WTC11 (cell line): ENCODE measurements around the gene DTNA. TPM values are rescaled to one million over a fixed set of nuclear protein-coding genes. Genes with fewer than 3 reads are reported as not detected.

Experiments used
- ATAC-seq: fragments of 200-7000 bp; cut with Tn5 transposase; 2 replicates; pipeline ENCODE4 v1.10.0; 2021; ENCODE audit warnings: mild to moderate bottlenecking, moderate library complexity
- CTCF ChIA-PET: fragments of 300-600 bp; sonication (Branson Sonifier 250); formaldehyde crosslinking; loops from one replicate; lab custom pipeline; 2021; ENCODE audit warnings: antibody characterized with exemption; lab: Charles Lee
- POLR2A ChIA-PET: fragments of 350-600 bp; sonication (Branson Sonifier 250); formaldehyde crosslinking; loops from one replicate; lab custom pipeline; 2021; ENCODE audit warnings: antibody characterized with exemption; lab: Charles Lee
- DNase-seq: peaks from one replicate; pipeline ENCODE4 v3.0.0; 2021; ENCODE audit warnings: low spot score
- H3K27ac Mint-ChIP-seq: 2 replicates; pipeline ENCODE4 v1.8.0; 2021; ENCODE audit warnings: mixed read lengths
- H3K27me3 Mint-ChIP-seq: 2 replicates; pipeline ENCODE4 v1.8.0; 2021; ENCODE audit warnings: low read depth, mild to moderate bottlenecking, moderate library complexity, mixed read lengths
- H3K36me3 Mint-ChIP-seq: 2 replicates; pipeline ENCODE4 v1.8.0; 2021; ENCODE audit warnings: mixed read lengths
- H3K4me1 Mint-ChIP-seq: 2 replicates; pipeline ENCODE4 v1.8.0; 2022; ENCODE audit warnings: mixed read lengths
- H3K4me3 Mint-ChIP-seq: 2 replicates; pipeline ENCODE4 v1.8.0; 2021; ENCODE audit warnings: mild to moderate bottlenecking, moderate library complexity, mixed read lengths
- H3K9me3 Mint-ChIP-seq: 2 replicates; pipeline ENCODE4 v1.8.0; 2021; ENCODE audit warnings: mixed read lengths
- CBFB ChIP-seq: sonication (generic); formaldehyde crosslinking; IDR thresholded peaks from 2 replicates; pipeline ENCODE4 v1.8.1; 2022; ENCODE audit warnings: mild to moderate bottlenecking, low read depth, missing genetic modification reagents
- ELF4 ChIP-seq: sonication (generic); formaldehyde crosslinking; IDR thresholded peaks from 2 replicates; pipeline ENCODE4 v1.8.1; 2022; ENCODE audit warnings: low read depth, mild to moderate bottlenecking, moderate library complexity, missing genetic modification reagents
- FOXP4 ChIP-seq: sonication (generic); formaldehyde crosslinking; IDR thresholded peaks from 2 replicates; pipeline ENCODE4 v1.8.0; 2022; ENCODE audit warnings: mild to moderate bottlenecking, missing genetic modification reagents
- GRHL2 ChIP-seq: fragments of 250-450 bp; sonication (Bioruptor Pico); IDR thresholded peaks from 2 replicates; pipeline ENCODE4 v1.8.0; 2022; ENCODE audit warnings: mild to moderate bottlenecking, moderate library complexity; ENCODE audit not compliant: insufficient replicate concordance, severe bottlenecking
- HMGA2 ChIP-seq: fragments of 250-450 bp; sonication (Bioruptor Pico); IDR thresholded peaks from 2 replicates; pipeline ENCODE4 v1.4.0; 2021; ENCODE audit warnings: mild to moderate bottlenecking, moderate library complexity
- MAX ChIP-seq: sonication (generic); formaldehyde crosslinking; IDR thresholded peaks from 2 replicates; pipeline ENCODE4 v1.8.0; 2022; ENCODE audit warnings: mild to moderate bottlenecking, missing genetic modification reagents
- MYBL2 ChIP-seq: sonication (generic); formaldehyde crosslinking; IDR thresholded peaks from 2 replicates; pipeline ENCODE4 v1.8.1; 2023; ENCODE audit warnings: mild to moderate bottlenecking, moderate library complexity, missing genetic modification reagents
- NFATC4 ChIP-seq: fragments of 250-450 bp; sonication (Bioruptor Pico); IDR thresholded peaks from 2 replicates; pipeline ENCODE4 v1.9.0; 2021; ENCODE audit warnings: mild to moderate bottlenecking
- SMAD4 ChIP-seq: sonication (generic); formaldehyde crosslinking; IDR thresholded peaks from 2 replicates; pipeline ENCODE4 v1.8.0; 2022; ENCODE audit warnings: mild to moderate bottlenecking, missing genetic modification reagents
- SP1 ChIP-seq: sonication (generic); formaldehyde crosslinking; conservative IDR thresholded peaks from 2 replicates; pipeline ENCODE4 v1.8.1; 2022; ENCODE audit warnings: missing genetic modification reagents
- STAT6 ChIP-seq: sonication (generic); formaldehyde crosslinking; conservative IDR thresholded peaks from 2 replicates; pipeline ENCODE4 v1.8.1; 2023; ENCODE audit warnings: mild to moderate bottlenecking, low read depth, missing genetic modification reagents, moderate library complexity
- ZBTB21 ChIP-seq: sonication (generic); formaldehyde crosslinking; IDR thresholded peaks from 2 replicates; pipeline ENCODE4 v1.8.1; 2023; ENCODE audit warnings: mild to moderate bottlenecking, missing genetic modification reagents, borderline replicate concordance
- ZNF121 ChIP-seq: sonication (generic); formaldehyde crosslinking; IDR thresholded peaks from 2 replicates; pipeline ENCODE4 v1.8.0; 2023; ENCODE audit warnings: missing genetic modification reagents
- ZNF423 ChIP-seq: fragments of 250-450 bp; sonication (Bioruptor Pico); IDR thresholded peaks from 2 replicates; pipeline ENCODE4 v2.1.2; 2022; ENCODE audit warnings: mild to moderate bottlenecking, moderate library complexity
- total RNA-seq: library from RNA; stranded (reverse); gene quantifications from 3 replicates; pipeline ENCODE4 v1.2.3, GENCODE V29; 2021
- TF ChIP-seq, protein P1 (sequence below): fragments of 250-450 bp; sonication (Bioruptor Pico); IDR thresholded peaks from 2 replicates; pipeline ENCODE4 v1.9.0; 2021; ENCODE audit warnings: mild to moderate bottlenecking
- TF ChIP-seq, protein P2 (sequence below): sonication (generic); formaldehyde crosslinking; IDR thresholded peaks from 2 replicates; pipeline ENCODE4 v1.8.1; 2022; ENCODE audit warnings: mild to moderate bottlenecking, missing genetic modification reagents, moderate library complexity, borderline replicate concordance
- TF ChIP-seq, protein P3 (sequence below): sonication (generic); formaldehyde crosslinking; IDR thresholded peaks from 2 replicates; pipeline ENCODE4 v1.8.0; 2023; ENCODE audit warnings: mild to moderate bottlenecking, missing genetic modification reagents
- TF ChIP-seq, protein P4 (sequence below): fragments of 250-450 bp; sonication (Bioruptor Pico); IDR thresholded peaks from 2 replicates; pipeline ENCODE4 v1.9.0; 2021; ENCODE audit warnings: mild to moderate bottlenecking

Gene DTNA
- total RNA-seq, 1 experiment from 2014 or later = 16.1 TPM

- CTCF ChIA-PET = interaction anchor here (1.5 kb wide), 1 partner anchor 40 kb away, joined by 6 read pairs; no protein-coding TSS in a partner anchor
- H3K27me3 Mint-ChIP-seq = no peaks in the 10 kb centered on the region
- TF ChIP-seq ZBTB21 (CRISPR knock-in tag) (no peak), ZNF423 (CRISPR knock-in tag) (no peak), GRHL2 (no peak), MAX (CRISPR knock-in tag) (no peak)
- TF ChIP-seq, protein P1, sequence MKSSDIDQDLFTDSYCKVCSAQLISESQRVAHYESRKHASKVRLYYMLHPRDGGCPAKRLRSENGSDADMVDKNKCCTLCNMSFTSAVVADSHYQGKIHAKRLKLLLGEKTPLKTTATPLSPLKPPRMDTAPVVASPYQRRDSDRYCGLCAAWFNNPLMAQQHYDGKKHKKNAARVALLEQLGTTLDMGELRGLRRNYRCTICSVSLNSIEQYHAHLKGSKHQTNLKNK (CRISPR knock-in tag) = no peak
- TF ChIP-seq, protein P2, sequence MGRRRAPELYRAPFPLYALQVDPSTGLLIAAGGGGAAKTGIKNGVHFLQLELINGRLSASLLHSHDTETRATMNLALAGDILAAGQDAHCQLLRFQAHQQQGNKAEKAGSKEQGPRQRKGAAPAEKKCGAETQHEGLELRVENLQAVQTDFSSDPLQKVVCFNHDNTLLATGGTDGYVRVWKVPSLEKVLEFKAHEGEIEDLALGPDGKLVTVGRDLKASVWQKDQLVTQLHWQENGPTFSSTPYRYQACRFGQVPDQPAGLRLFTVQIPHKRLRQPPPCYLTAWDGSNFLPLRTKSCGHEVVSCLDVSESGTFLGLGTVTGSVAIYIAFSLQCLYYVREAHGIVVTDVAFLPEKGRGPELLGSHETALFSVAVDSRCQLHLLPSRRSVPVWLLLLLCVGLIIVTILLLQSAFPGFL (CRISPR knock-in tag) = no peak
- TF ChIP-seq, protein P3, sequence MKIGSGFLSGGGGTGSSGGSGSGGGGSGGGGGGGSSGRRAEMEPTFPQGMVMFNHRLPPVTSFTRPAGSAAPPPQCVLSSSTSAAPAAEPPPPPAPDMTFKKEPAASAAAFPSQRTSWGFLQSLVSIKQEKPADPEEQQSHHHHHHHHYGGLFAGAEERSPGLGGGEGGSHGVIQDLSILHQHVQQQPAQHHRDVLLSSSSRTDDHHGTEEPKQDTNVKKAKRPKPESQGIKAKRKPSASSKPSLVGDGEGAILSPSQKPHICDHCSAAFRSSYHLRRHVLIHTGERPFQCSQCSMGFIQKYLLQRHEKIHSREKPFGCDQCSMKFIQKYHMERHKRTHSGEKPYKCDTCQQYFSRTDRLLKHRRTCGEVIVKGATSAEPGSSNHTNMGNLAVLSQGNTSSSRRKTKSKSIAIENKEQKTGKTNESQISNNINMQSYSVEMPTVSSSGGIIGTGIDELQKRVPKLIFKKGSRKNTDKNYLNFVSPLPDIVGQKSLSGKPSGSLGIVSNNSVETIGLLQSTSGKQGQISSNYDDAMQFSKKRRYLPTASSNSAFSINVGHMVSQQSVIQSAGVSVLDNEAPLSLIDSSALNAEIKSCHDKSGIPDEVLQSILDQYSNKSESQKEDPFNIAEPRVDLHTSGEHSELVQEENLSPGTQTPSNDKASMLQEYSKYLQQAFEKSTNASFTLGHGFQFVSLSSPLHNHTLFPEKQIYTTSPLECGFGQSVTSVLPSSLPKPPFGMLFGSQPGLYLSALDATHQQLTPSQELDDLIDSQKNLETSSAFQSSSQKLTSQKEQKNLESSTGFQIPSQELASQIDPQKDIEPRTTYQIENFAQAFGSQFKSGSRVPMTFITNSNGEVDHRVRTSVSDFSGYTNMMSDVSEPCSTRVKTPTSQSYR = no peak
- TF ChIP-seq, protein P4, sequence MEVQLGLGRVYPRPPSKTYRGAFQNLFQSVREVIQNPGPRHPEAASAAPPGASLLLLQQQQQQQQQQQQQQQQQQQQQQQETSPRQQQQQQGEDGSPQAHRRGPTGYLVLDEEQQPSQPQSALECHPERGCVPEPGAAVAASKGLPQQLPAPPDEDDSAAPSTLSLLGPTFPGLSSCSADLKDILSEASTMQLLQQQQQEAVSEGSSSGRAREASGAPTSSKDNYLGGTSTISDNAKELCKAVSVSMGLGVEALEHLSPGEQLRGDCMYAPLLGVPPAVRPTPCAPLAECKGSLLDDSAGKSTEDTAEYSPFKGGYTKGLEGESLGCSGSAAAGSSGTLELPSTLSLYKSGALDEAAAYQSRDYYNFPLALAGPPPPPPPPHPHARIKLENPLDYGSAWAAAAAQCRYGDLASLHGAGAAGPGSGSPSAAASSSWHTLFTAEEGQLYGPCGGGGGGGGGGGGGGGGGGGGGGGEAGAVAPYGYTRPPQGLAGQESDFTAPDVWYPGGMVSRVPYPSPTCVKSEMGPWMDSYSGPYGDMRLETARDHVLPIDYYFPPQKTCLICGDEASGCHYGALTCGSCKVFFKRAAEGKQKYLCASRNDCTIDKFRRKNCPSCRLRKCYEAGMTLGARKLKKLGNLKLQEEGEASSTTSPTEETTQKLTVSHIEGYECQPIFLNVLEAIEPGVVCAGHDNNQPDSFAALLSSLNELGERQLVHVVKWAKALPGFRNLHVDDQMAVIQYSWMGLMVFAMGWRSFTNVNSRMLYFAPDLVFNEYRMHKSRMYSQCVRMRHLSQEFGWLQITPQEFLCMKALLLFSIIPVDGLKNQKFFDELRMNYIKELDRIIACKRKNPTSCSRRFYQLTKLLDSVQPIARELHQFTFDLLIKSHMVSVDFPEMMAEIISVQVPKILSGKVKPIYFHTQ (CRISPR knock-in tag) = no peak
- TF ChIP-seq, all 79 proteins: peak for 0
- Mint-ChIP-seq H3K27ac (no peak overlapping the region), H3K36me3 (peaks cover 15% of the 10 kb centered on the region), H3K4me1 (peaks cover 19% of the 10 kb centered on the region), H3K4me3 (no peak overlapping the region), H3K9me3 (peaks cover 17% of the 10 kb centered on the region)
- POLR2A ChIA-PET = no interaction called here
- DNase-seq = no peak
- peak; percentile 48 for ATAC-seq
These were observed 8.2 kb upstream of the DTNA start for GRCh38 chr18:34701911-34702310.

DNA sequence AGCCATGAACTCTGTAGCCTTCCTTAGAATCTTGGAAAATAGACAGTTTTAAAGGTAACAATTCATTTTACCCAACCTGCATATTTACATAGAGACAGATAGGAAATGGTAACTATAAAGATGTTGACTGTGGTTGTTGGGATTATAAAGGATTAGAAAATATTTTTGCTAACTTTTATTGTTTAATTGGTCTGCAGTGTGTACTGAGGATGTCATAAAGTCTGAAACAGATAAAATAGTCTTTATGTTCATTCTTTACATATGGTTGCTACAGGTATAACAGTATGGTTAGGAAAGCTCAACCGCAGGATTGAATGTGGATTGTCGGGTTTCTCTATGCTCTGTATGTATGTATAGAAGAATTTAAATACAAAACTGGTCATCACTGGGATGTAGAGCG, 7.3 kb upstream of the DTNA start:
- Mint-ChIP-seq H3K27me3 (no peaks in the 10 kb centered on the region), H3K4me1 (peaks cover 19% of the 10 kb centered on the region), H3K9me3 (peaks cover 11% of the 10 kb centered on the region), H3K4me3 (no peak overlapping the region), H3K36me3 (peaks cover 10% of the 10 kb centered on the region), H3K27ac (no peak overlapping the region)
- ATAC-seq (no peak), DNase-seq (no peak)
- ChIA-PET POLR2A (no interaction called here), CTCF (no interaction called here)
- TF ChIP-seq SP1 (CRISPR knock-in tag) = no peak
- no peak for TF ChIP-seq CBFB
- no peak for TF ChIP-seq MYBL2 (CRISPR knock-in tag)
- TF ChIP-seq SMAD4 (CRISPR knock-in tag) = no peak
- no peak for TF ChIP-seq ZNF121 (CRISPR knock-in tag)
- no peak for TF ChIP-seq HMGA2 (CRISPR knock-in tag)
- no peak for TF ChIP-seq NFATC4
- TF ChIP-seq STAT6 (CRISPR knock-in tag) = no peak
- TF ChIP-seq ELF4 (CRISPR knock-in tag) = no peak
- no peak for TF ChIP-seq FOXP4 (CRISPR knock-in tag)
